GF-D8 (cell line): ENCODE results near the gene RASSF1.
A peak's percentile ranks its signal among the peaks of the same experiment; 100 is the strongest.

Source experiments
- DNase-seq: peaks from one replicate; lab custom pipeline; 2025; lab: John Stamatoyannopoulos, UW

Gene RASSF1

GRCh38 chr3:50342813-50343633 lies 2.4 kb upstream of the RASSF1 start:
- no peak for DNase-seq

GRCh38 chr3:50341996-50342650 lies 1.5 kb upstream of the RASSF1 start:
- no peak for DNase-seq

- DNase-seq, result no peak
These were observed 901 bp upstream of the RASSF1 start for GRCh38 chr3:50341537-50341936.

- no peak for DNase-seq
These were observed 539 bp downstream of the RASSF1 start for GRCh38 chr3:50340147-50340447.

GRCh38 chr3:50339485-50340146 lies 1.0 kb downstream of the RASSF1 start:
- no peak for DNase-seq

GRCh38 chr3:50338965-50339364 lies 1.7 kb downstream of the RASSF1 start:
- DNase-seq, result no peak

GRCh38 chr3:50337175-50337861 lies 3.3 kb downstream of the RASSF1 start:
- peak; percentile 96 for DNase-seq

GRCh38 chr3:50336452-50337174 lies 4.0 kb downstream of the RASSF1 start:
- no peak for DNase-seq

- no peak for DNase-seq
These were observed 6.1 kb downstream of the RASSF1 start for GRCh38 chr3:50334339-50335075.

- DNase-seq, result no peak
These were observed 6.8 kb downstream of the RASSF1 start for GRCh38 chr3:50333744-50334328.

GRCh38 chr3:50331364-50331907 lies 9.2 kb downstream of the RASSF1 start:
- no peak for DNase-seq

GRCh38 chr3:50330330-50330729 lies 10.3 kb downstream of the RASSF1 start:
- DNase-seq, result no peak

- DNase-seq, result peak; percentile 90
These were observed 12.5 kb downstream of the RASSF1 start, which contains the start of gene TUSC2 for GRCh38 chr3:50327943-50328691. TUSC2 (minus strand) TSS chr3:50328223; CDS start chr3:50328099, 124 bp downstream.

GRCh38 chr3:50327129-50327528 lies 13.5 kb downstream of the RASSF1 start:
- no peak for DNase-seq

- DNase-seq, result no peak
These were observed 14.5 kb downstream of the RASSF1 start for GRCh38 chr3:50326182-50326541.

- DNase-seq, result no peak
These were observed 15.0 kb downstream of the RASSF1 start for GRCh38 chr3:50325497-50326181.

GRCh38 chr3:50325113-50325480 lies 15.5 kb downstream of the RASSF1 start:
- no peak for DNase-seq

GRCh38 chr3:50324351-50325112 lies 16.1 kb downstream of the RASSF1 start:
- DNase-seq, result peak; percentile 32
